PC-9 (cell line): ENCODE results near the gene NIPAL3.

Experiments
- CTCF ChIP-seq: fragments of 200-600 bp; sonication (generic); conservative IDR thresholded peaks from 2 replicates; pipeline ENCODE4 v1.6.1; 2017; ENCODE audit warnings: mixed run types, antibody characterized with exemption, mild to moderate bottlenecking, moderate library complexity
- EZH2 ChIP-seq: fragments of 200-600 bp; sonication (generic); IDR thresholded peaks from 2 replicates; pipeline ENCODE4 v1.8.0; 2017; ENCODE audit warnings: antibody characterized with exemption, low read depth

- TF ChIP-seq EZH2 (no peak), CTCF (no peak)
These were observed 9.4 kb downstream of the NIPAL3 start for GRCh38 chr1:24424990-24425389.
